Upper lobe of left lung (tissue), 6 donors: Measurements from ENCODE around the gene LAMP1. TPM values are rescaled to one million over a fixed set of nuclear protein-coding genes. Genes with fewer than 3 reads are reported as not detected.

ENCODE experiments used
- ATAC-seq, 2 donors: fragments of 200-7000 bp; cut with Tn5 transposase; one replicate each; pipeline ENCODE4 v1.9.1; 2022; ENCODE audit warnings: mild to moderate bottlenecking in 2 of 2, moderate library complexity in 2 of 2; ENCODE audit not compliant: low FRiP score in 2 of 2
- DNase-seq, 2 donors: peaks; one replicate each; pipeline ENCODE4 v3.0.0-alpha.2; 2019 to 2020
- H3K27ac ChIP-seq, 4 donors: fragments of 200-600 bp; sonication (generic); one replicate each; pipeline ENCODE4 v1.5.1; 2016 to 2019
- H3K27me3 ChIP-seq, 4 donors: fragments of 200-600 bp; sonication (generic); one replicate each; pipeline ENCODE4 v1.5.1; 2017 to 2019
- H3K36me3 ChIP-seq, 4 donors: fragments of 200-600 bp; sonication (generic); one replicate each; pipeline ENCODE4 v1.5.1; 2016 to 2019
- H3K4me1 ChIP-seq, 4 donors: fragments of 200-600 bp; sonication (generic); one replicate each; pipeline ENCODE4 v1.5.1; 2018 to 2019
- H3K4me3 ChIP-seq, 4 donors: fragments of 200-600 bp; sonication (generic); one replicate each; pipeline ENCODE4 v1.5.1; 2017 to 2019; ENCODE audit warnings: mild to moderate bottlenecking in 2 of 4, moderate library complexity in 1 of 4
- H3K9me3 ChIP-seq, 4 donors: fragments of 200-600 bp; sonication (generic); one replicate each; pipeline ENCODE4 v1.5.1; 2018 to 2019
- CTCF ChIP-seq, 6 experiments: fragments of 450-650 bp in 4 of 6; fragments of 200-600 bp in 2 of 6; sonication (generic) in 2 of 6; IDR thresholded peaks; one replicate each; pipeline ENCODE4 v1.5.1; 2016 to 2019; ENCODE audit warnings: antibody characterized with exemption in 6 of 6
- EP300 ChIP-seq, 4 donors: sonication (generic); formaldehyde crosslinking; IDR thresholded peaks; one replicate each; pipeline ENCODE4 v1.5.1; 2017; ENCODE audit warnings: antibody characterized with exemption in 4 of 4, control low read depth in 2 of 4
- POLR2A ChIP-seq, 4 donors: fragments of 450-650 bp; IDR thresholded peaks; one replicate each; pipeline ENCODE4 v1.5.1; 2016 to 2017; ENCODE audit warnings: antibody characterized with exemption in 4 of 4, mild to moderate bottlenecking in 2 of 4
- POLR2AphosphoS5 ChIP-seq, 2 donors: sonication (generic); formaldehyde crosslinking; IDR thresholded peaks; one replicate each; pipeline ENCODE4 v1.5.1; 2017; ENCODE audit warnings: antibody characterized with exemption in 2 of 2
- WGBS, 2 donors: methylation state at CpG; one replicate each; pipeline ENCODE4 v1.1.5; 2017 to 2018; 5-methylcytosine and 5-hydroxymethylcytosine counted together
- total RNA-seq, 6 donors: library from RNA; depleted of rRNA in 4 of 6; stranded (reverse); fragments of >200 nt in 4 of 6; gene quantifications; one replicate each; pipeline versions ENCODE4 v1.1.0 to v1.2.1, GENCODE V29; 2016 to 2021
- donor health status: DM: no; HTN: no; CAD: no; lungs with moderate emphysema.
- donor health status: DM: no; HTN: yes; CAD: no; lungs with severe emphysema.

The LAMP1 gene
- total RNA-seq, 6 donors from 2014 or later = 80.7 to 394 (median 236) TPM

GRCh38 chr13:113317031-113317430 is 20.0 kb downstream of the LAMP1 start:
- Histone ChIP-seq H3K27ac (no peak overlapping the region), H3K36me3 (peaks cover 29 to 75% (median 65%) of the 10 kb centered on the region in 4 donors), H3K27me3 (no peaks in the 10 kb centered on the region), H3K9me3 (no peaks in the 10 kb centered on the region), H3K4me1 (no peaks in the 10 kb centered on the region), H3K4me3 (no peak overlapping the region)
- 88 to 91% methylated on average over 12 of the region's 12 CpGs for WGBS, 2 donors
- no peak for DNase-seq
- ATAC-seq = no peak
- TF ChIP-seq POLR2A (IDR thresholded peaks at IDR 0.05) (no peak), CTCF (IDR thresholded peaks at IDR 0.05) (no peak), POLR2AphosphoS5 (IDR thresholded peaks at IDR 0.05) (no peak), EP300 (IDR thresholded peaks at IDR 0.05) (no peak)

- Histone ChIP-seq H3K4me3 (no peak overlapping the region), H3K4me1 (no peaks in the 10 kb centered on the region), H3K36me3 (peaks cover 33 to 80% (median 71%) of the 10 kb centered on the region in 4 donors), H3K27me3 (no peaks in the 10 kb centered on the region), H3K9me3 (no peaks in the 10 kb centered on the region), H3K27ac (no peak overlapping the region)
- ATAC-seq (peak; percentile 6 to 27), DNase-seq (no peak)
- WGBS, 2 donors = 92 to 95% methylated on average over 17 to 18 of the region's 18 CpGs
- no peak for TF ChIP-seq POLR2A (IDR thresholded peaks at IDR 0.05)
- no peak for TF ChIP-seq CTCF (IDR thresholded peaks at IDR 0.05)
- TF ChIP-seq EP300 (IDR thresholded peaks at IDR 0.05) = no peak
Observed at GRCh38 chr13:113318956-113319355, 21.9 kb downstream of the LAMP1 start.

GRCh38 chr13:113319371-113319770 is 22.3 kb downstream of the LAMP1 start:
- Histone ChIP-seq H3K4me3 (no peak overlapping the region), H3K27ac (no peak overlapping the region), H3K27me3 (no peaks in the 10 kb centered on the region), H3K4me1 (no peaks in the 10 kb centered on the region), H3K36me3 (peaks cover 33 to 84% (median 75%) of the 10 kb centered on the region in 4 donors), H3K9me3 (no peaks in the 10 kb centered on the region)
- TF ChIP-seq POLR2A (IDR thresholded peaks at IDR 0.05) (no peak), EP300 (IDR thresholded peaks at IDR 0.05) (no peak), POLR2AphosphoS5 (IDR thresholded peaks at IDR 0.05) (no peak), CTCF (IDR thresholded peaks at IDR 0.05) (no peak)
- DNase-seq (no peak), ATAC-seq (peak; percentile 18 to 28)
- WGBS, 2 donors = 94 to 96% methylated on average over 14 of the region's 14 CpGs

GRCh38 chr13:113320226-113320875 is 23.3 kb downstream of the LAMP1 start:
- Histone ChIP-seq H3K27me3 (no peaks in the 10 kb centered on the region), H3K36me3 (peaks cover 33 to 92% (median 83%) of the 10 kb centered on the region in 4 donors), H3K4me1 (no peaks in the 10 kb centered on the region), H3K9me3 (no peaks in the 10 kb centered on the region), H3K27ac (no peak overlapping the region), H3K4me3 (no peak overlapping the region)
- DNase-seq (no peak), ATAC-seq (no peak)
- TF ChIP-seq POLR2A (IDR thresholded peaks at IDR 0.05) (no peak), CTCF (IDR thresholded peaks at IDR 0.05) (no peak), POLR2AphosphoS5 (IDR thresholded peaks at IDR 0.05) (no peak), EP300 (IDR thresholded peaks at IDR 0.05) (no peak)
- 95 to 97% methylated on average over 15 to 19 of the region's 19 CpGs for WGBS, 2 donors

- H3K9me3 ChIP-seq = no peaks in the 10 kb centered on the region
- peaks cover 33 to 90% (median 82%) of the 10 kb centered on the region in 4 donors for H3K36me3 ChIP-seq
- DNase-seq (no peak), ATAC-seq (no peak)
- no peak overlapping the region for H3K27ac ChIP-seq
- no peaks in the 10 kb centered on the region for H3K27me3 ChIP-seq
- no peak for TF ChIP-seq POLR2A (IDR thresholded peaks at IDR 0.05)
- no peak for TF ChIP-seq CTCF (IDR thresholded peaks at IDR 0.05)
- 91 to 93% methylated on average over 14 to 22 of the region's 22 CpGs for WGBS, 2 donors
- no peak overlapping the region for H3K4me3 ChIP-seq
- H3K4me1 ChIP-seq = no peaks in the 10 kb centered on the region
Observed at GRCh38 chr13:113321546-113321945, 24.5 kb downstream of the LAMP1 start.
